GM12873 (cell line): ENCODE data around the gene LITAF.

Source experiments
- TF ChIP-seq, protein P1 (sequence below): IDR thresholded peaks from 2 replicates; pipeline ENCODE4 v1.5.1; 2012; ENCODE audit warnings: low read depth, mild to moderate bottlenecking, moderate library complexity, low read length, control low read depth; ENCODE audit not compliant: insufficient read depth; ENCODE audit errors: missing control alignments

Gene LITAF

DNA sequence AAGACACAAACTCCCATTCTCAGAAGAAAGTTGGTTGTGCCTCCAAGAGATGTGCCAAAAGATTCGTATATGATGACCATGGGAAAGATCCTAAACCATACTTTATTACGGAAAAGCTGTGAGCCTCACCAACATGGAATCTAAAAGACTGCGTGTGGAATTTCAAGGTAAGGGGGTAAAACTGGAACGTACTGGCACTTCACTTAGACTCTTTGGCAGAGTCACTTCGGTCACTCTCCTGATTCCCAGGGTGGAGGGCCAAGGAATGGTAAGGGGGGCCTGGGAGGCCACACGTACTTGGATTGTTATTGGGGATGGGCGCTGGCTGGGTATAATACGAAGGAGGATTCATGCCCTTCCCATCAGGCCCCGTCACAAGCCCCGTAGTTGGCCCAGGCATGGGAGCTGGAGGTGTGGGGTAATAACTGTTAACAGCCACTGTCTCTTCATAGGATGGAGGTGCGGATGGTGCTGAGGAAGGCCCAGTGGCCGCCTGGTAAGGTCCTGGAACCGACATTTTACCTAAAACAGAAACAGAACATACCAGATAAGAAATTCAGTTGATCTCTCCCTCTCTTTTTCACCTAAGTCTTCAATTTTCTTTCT lies 30.4 kb downstream of the LITAF start:
- TF ChIP-seq, protein P1, sequence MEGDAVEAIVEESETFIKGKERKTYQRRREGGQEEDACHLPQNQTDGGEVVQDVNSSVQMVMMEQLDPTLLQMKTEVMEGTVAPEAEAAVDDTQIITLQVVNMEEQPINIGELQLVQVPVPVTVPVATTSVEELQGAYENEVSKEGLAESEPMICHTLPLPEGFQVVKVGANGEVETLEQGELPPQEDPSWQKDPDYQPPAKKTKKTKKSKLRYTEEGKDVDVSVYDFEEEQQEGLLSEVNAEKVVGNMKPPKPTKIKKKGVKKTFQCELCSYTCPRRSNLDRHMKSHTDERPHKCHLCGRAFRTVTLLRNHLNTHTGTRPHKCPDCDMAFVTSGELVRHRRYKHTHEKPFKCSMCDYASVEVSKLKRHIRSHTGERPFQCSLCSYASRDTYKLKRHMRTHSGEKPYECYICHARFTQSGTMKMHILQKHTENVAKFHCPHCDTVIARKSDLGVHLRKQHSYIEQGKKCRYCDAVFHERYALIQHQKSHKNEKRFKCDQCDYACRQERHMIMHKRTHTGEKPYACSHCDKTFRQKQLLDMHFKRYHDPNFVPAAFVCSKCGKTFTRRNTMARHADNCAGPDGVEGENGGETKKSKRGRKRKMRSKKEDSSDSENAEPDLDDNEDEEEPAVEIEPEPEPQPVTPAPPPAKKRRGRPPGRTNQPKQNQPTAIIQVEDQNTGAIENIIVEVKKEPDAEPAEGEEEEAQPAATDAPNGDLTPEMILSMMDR, result no peak

DNA sequence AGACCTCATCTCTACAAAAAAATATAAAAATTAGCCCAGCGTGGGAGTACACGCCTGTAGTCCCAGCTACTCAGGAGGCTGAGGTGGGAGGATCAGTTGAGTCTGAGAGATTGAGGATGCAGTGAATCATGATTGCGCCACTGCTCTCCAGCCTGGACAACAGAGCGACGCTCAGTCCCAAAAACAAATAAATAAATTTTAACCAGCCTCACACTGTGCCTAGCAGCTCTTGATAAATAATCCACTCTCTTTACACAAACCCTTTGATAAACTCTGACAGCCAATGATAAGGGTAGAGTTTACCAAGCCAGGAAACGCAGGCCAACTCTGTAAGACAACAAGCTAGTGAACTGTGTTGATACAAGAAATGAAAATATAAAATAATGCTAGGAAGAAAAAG lies 32.7 kb downstream of the LITAF start:
- TF ChIP-seq, protein P1, result no peak

DNA sequence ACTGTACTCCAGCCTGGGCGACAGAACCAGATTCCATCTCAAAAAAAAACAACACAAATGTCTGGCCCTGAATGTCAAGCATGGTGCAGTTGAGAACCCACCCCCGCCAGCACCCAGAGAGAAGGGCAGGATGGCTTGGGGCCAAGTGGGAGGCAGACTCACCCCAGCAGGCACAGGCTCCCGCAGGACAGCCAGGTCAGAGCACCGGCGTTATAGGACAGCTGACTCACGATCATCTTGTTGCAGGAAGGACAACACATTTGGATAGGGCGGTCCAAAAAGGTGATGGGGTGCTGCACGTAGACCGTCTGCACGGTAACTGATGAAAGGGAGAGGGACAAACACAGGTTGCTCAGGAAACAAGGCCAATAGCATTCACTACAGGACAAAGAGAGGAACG lies 33.3 kb downstream of the LITAF start:
- TF ChIP-seq, protein P1, result no peak

DNA sequence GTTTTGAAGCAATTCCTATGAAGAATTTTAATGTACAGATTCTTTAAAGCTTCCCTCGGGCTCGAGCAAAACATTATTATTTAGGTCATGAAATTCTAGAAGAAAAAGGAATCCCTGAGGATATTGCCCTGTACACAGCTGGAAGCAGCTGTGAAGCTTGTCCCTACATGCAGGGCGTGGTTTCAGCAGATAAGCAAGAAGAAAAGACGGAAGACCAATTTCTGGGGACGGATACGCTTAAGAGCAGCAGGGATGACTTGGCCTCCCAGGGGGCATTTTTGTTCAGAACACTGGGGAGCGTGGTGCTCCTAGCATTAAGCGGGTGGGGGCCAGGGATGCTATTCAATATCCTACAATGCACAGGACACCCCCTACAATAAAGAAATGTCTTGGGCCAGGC lies 34.3 kb downstream of the LITAF start:
- TF ChIP-seq, protein P1, result no peak

DNA sequence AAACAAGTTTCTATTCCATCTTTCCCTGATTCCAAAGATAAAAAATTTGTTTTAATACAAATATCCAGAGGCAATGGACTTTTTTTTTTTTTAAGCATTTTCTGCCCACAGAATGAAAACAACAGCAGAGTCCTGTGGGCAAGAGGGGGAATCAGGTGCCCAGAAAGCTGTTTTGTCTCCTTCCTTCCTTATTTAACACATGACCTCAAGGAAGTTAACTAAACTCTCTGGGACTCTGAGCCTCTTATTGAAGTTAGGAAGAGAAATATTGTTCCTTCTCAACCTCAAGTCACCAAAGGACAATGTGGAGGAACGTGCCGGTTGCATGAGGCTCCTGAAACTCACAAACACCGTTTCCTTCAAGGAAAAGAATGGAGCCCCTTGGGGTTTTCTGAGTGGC lies 34.9 kb downstream of the LITAF start:
- TF ChIP-seq, protein P1, result no peak

DNA sequence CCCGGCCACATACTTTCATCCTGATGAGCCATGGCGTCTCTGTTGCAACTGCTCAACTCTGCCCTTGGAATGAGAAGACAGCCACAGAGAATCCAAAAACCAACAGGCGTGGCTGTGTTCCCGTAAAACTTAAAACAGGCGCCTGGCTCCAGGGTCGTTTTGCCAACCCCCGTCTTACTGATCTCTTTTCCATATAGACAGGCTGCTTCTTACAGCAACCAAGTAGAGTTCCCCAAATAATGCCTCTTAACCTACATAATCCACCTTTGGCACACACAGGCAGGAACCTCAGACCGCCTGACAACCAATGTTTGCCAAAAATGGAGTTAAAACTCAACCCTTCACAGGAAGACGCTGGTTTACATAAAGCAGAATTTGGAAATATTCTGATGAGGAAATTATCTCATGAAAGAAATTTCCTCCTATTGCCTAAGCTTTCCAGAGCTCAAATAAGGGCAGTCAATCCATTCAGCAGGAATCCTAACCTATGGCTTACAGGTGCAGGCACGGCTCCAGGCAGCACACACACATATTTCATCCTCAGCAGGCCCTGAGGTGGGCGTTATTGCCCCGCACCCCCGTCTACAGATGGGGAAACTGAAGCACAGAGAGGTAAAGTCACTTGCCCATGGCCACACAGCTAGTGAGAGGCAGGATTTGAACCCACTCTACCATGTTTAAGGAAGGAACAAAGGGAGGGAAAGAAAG lies 35.8 kb downstream of the LITAF start:
- TF ChIP-seq, protein P1, result no peak

DNA sequence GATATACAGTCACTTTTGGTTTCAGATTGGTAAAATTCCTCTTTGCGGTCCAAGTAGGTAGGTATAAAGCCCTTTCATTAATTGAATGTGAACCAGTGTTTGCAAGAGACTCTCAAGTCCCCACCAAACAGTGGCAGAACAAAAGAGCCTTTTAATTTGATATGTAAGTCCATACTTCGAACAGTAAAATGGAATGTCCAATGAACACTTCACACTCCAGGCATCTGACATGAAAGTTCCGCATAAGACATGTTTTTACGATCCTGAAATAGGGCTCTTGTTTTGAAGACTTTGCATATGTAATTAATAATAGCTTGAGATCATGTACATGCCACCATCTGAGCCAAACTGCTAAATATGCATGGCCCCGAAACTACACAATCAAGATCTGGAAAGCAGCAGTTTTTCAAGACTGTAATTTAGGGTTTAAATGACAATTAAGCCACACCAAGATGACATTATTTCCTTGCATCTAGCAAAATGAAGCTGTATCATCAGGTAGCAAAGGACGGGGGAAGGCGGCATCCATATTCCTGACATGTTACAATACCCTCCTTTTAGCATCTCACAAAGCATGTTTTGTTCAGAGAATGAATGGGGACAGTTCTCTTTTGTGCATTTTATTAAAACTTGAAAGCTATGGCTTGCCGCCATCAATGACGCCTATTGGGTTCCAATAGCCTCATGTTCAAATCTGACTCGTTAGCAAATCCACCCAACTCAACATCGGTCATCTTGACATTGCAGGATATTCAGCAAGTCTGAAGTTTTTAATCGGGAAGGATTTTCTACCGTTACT lies 39.4 kb downstream of the LITAF start:
- TF ChIP-seq, protein P1, result no peak
